ENCODE results near the gene RARG. TPM values are rescaled to one million over a fixed set of nuclear protein-coding genes. Genes with fewer than 3 reads are reported as not detected.
A peak's percentile ranks its signal among the peaks of the same experiment; 100 is the strongest.

Gene RARG
- total and polyA plus RNA-seq, 11 donors = 6.4 to 22.5 (median 14.4) TPM

DNA sequence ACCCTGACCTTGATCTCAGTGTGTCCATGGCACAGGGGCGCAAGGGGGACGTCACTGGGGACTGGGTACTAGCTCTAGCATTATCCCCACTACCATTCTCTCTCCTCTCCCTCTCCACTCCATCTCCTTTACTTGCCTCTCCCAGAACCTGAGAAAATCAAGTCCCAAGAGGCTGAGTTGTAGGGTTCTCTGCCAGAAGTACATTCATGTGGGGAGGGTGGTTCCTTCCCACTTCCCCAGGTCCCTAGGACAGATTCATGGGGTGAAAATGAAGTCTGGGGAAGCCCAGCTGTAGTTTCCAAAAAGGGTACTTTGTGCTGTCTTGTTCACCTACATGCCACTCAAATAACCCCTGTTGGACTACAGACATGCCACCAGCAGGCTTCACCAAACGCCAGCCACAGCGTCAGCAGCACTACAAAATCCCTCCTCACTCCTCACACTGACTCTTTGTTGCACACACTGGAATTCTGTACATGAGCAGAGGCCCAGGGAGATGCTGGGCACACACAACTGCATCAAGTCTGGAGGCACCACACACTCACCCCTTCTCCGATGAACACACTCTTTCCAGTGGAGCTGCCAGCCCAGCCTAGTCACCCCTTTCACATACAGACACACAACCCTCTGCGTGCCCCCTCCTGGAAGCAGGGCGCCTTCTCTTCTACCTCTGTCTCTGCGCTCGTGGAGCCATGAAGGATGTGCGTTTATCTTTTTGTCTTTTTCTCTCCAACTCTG lies 6.9 kb downstream of the RARG start:
- Histone ChIP-seq H3K27ac (peak overlapping the region in 5 of 12 donors; percentile 19 to 100 (median 99)), H3K9me3 (no peaks in the 10 kb centered on the region), H3K4me1 (peaks cover 0 to 41% (median 34%) of the 10 kb centered on the region in 12 donors), H3K36me3 (peaks cover 0 to 5% (median 0%) of the 10 kb centered on the region in 9 donors), H3K27me3 (no peaks in the 10 kb centered on the region), H3K4me3 (no peak overlapping the region)
- WGBS, 4 donors = 84 to 90% (median 88%) methylated on average over 10 of the region's 10 CpGs
- TF ChIP-seq POLR2A (IDR thresholded peaks at IDR 0.05) = no peak
- TF ChIP-seq, protein P1, sequence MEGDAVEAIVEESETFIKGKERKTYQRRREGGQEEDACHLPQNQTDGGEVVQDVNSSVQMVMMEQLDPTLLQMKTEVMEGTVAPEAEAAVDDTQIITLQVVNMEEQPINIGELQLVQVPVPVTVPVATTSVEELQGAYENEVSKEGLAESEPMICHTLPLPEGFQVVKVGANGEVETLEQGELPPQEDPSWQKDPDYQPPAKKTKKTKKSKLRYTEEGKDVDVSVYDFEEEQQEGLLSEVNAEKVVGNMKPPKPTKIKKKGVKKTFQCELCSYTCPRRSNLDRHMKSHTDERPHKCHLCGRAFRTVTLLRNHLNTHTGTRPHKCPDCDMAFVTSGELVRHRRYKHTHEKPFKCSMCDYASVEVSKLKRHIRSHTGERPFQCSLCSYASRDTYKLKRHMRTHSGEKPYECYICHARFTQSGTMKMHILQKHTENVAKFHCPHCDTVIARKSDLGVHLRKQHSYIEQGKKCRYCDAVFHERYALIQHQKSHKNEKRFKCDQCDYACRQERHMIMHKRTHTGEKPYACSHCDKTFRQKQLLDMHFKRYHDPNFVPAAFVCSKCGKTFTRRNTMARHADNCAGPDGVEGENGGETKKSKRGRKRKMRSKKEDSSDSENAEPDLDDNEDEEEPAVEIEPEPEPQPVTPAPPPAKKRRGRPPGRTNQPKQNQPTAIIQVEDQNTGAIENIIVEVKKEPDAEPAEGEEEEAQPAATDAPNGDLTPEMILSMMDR (IDR thresholded peaks at IDR 0.05) = no peak
- DNase-seq = no peak
- no peak for ATAC-seq
- intact Hi-C loops (cut with DNase I) = loop anchor here in 1 of 10 donors (5.0 kb wide), 1 partner anchor 42 kb away; the partner anchor contains the start of gene ESPL1

DNA sequence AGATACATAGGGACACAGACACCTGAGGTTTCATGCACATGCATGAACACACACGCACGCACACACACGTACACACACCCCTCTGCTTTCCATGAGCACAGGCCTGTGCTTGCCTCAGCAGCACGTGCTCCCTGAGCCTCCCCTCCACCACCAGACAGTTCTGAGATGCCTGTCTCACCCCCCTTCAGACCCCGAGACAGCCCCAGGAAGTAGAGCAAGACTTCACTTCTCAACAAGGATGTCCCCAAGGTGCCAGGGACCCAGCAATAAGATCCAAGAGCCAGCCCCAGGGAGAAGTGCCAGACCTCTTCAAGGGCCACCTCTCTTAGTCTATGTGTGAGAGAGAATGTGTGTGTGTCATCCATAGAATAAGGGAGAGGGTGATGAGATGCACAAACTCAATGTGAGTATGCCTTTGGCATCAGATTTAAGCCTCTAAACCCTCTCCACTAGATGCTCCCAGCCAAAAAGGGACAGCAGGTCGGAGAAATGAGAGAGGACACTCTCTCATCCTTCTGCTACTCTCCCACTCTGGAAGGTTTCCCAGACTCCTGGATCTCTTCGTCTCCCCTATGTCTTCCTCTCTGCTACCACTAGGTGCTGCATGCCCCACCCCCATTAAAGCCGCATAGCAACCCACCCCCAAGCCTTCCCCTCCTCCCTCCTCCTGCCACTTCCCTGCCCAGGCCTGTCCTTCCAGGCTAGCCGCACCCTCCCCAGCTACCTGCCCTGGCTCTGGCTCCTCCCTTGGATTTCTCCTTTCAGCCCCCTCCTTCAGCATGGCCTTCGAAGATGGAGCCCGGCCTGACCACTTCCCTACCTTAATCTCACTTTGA lies 7.7 kb downstream of the RARG start:
- no peaks in the 10 kb centered on the region for H3K9me3 ChIP-seq
- DNase-seq (no peak), ATAC-seq (no peak)
- peak overlapping the region in 11 of 12 donors; percentile 26 to 100 (median 99) for H3K27ac ChIP-seq
- no peak overlapping the region for H3K4me3 ChIP-seq
- intact Hi-C loops (cut with DNase I) = loop anchor here in 1 of 10 donors (5.0 kb wide), 1 partner anchor 43 kb away; the partner anchor contains the start of gene ESPL1
- 75 to 79% (median 75%) methylated on average over 10 to 11 of the region's 11 CpGs for WGBS, 4 donors
- TF ChIP-seq POLR2A (IDR thresholded peaks at IDR 0.05) = no peak
- TF ChIP-seq, protein P1 (IDR thresholded peaks at IDR 0.05) = peak in 2 of 12 donors; percentile 7 to 16
- H3K27me3 ChIP-seq = no peaks in the 10 kb centered on the region
- peaks cover 0 to 48% (median 34%) of the 10 kb centered on the region in 12 donors for H3K4me1 ChIP-seq
- H3K36me3 ChIP-seq = peaks cover 0 to 5% (median 0%) of the 10 kb centered on the region in 9 donors

DNA sequence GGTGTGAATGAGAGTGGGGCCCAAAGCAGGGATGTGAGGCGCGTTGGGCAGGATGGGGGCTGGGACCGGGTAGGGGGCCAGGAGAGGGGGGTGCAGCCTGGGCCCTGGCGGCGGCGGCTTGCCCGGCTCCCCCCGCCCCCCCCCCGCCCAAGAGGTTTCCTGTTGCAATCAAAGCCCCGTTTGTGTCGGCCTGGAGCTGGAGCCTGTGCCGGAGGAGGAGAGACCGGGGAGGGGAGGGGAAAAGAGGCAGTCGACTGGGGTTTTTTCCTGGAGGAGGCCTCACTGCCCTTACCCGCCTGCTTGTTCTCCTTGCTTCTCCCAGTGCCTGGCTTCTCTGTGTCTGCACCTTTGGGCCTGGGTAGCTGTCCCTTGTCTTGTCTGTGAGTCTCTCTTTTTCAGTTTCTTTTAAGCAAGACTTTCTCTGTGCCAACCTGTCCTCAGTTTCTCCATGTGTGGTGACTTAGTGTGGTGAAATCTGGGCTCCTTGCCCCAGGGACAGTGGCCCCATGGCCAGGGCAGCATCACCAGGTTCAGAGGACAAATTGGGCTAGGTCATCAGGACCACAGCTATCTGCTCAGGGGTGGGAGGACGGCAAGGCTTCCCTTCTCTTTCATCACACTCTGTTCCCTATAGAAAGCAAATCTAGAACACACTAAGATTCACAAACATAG lies 8.5 kb downstream of the RARG start:
- H3K9me3 ChIP-seq = no peaks in the 10 kb centered on the region
- H3K36me3 ChIP-seq = peaks cover 0 to 5% (median 0%) of the 10 kb centered on the region in 9 donors
- ATAC-seq (no peak), DNase-seq (peak in 4 of 5 donors; percentile 68 to 71 (median 69))
- peak overlapping the region; percentile 26 to 100 (median 100) for H3K27ac ChIP-seq
- no peaks in the 10 kb centered on the region for H3K27me3 ChIP-seq
- no peak for TF ChIP-seq POLR2A (IDR thresholded peaks at IDR 0.05)
- TF ChIP-seq, protein P1 (IDR thresholded peaks at IDR 0.05) = no peak
- peak overlapping the region in 3 of 12 donors; percentile 3 to 14 (median 4) for H3K4me3 ChIP-seq
- peaks cover 0 to 55% (median 34%) of the 10 kb centered on the region in 12 donors for H3K4me1 ChIP-seq
- intact Hi-C loops (cut with DNase I) = loop anchor here in 2 of 10 donors (2.0 to 5.0 kb wide), 2 partner anchors 27 to 44 kb away; partner anchors contain the start of gene ESPL1 (in 1 of the 2)
- 24 to 33% (median 29%) methylated on average over 15 to 16 of the region's 16 CpGs for WGBS, 4 donors

Measured in heart left ventricle (tissue), 16 donors.